Kidney (tissue), 14 donors: ENCODE measurements around the gene CARS1. TPM values are rescaled to one million over a fixed set of nuclear protein-coding genes. Genes with fewer than 3 reads are reported as not detected.
A peak's percentile ranks its signal among the peaks of the same experiment; 100 is the strongest.

Experiments
- DNase-seq, 5 donors: peaks; one replicate each; pipeline ENCODE4 v3.0.0-alpha.2; 2013 to 2020
- FAIRE-seq: peaks from 2 replicates; lab custom pipeline; 2012; peaks lifted over from hg19 to GRCh38; lab: Jason Lieb, UNC
- H3K27ac ChIP-seq, 2 donors: one replicate each; pipeline ENCODE4 v1.7.0; 2013; ENCODE audit warnings: low read depth in 2 of 2, low read length in 2 of 2, inconsistent platforms in 1 of 2
- H3K27me3 ChIP-seq: one replicate; pipeline ENCODE4 v1.7.1; 2013; ENCODE audit warnings: low read length, inconsistent platforms; ENCODE audit not compliant: control insufficient read depth, insufficient read depth
- H3K36me3 ChIP-seq, 3 donors: one replicate each; pipeline versions ENCODE4 v1.7.0 to v1.7.1; 2013; ENCODE audit warnings: low read length in 3 of 3, control low read depth in 1 of 3, inconsistent platforms in 1 of 3; ENCODE audit not compliant: insufficient read depth in 3 of 3, control insufficient read depth in 2 of 3
- H3K4me1 ChIP-seq, 3 donors: one replicate each; pipeline versions ENCODE4 v1.7.0 to v1.7.1; 2013; ENCODE audit warnings: low read length in 3 of 3, inconsistent platforms in 1 of 3, low read depth in 1 of 3; ENCODE audit not compliant: control insufficient read depth in 2 of 3, insufficient read depth in 2 of 3
- H3K4me3 ChIP-seq, 3 donors: one replicate each; pipeline versions ENCODE4 v1.7.0 to v1.8.1; 2013; ENCODE audit warnings: low read length in 3 of 3, control low read depth in 1 of 3, inconsistent platforms in 1 of 3
- H3K9ac ChIP-seq, 3 donors: one replicate each; pipeline versions ENCODE4 v1.7.0 to v1.7.1; 2013; ENCODE audit warnings: low read length in 3 of 3, control low read depth in 1 of 3, inconsistent platforms in 1 of 3
- H3K9me3 ChIP-seq, 3 donors: one replicate each; pipeline versions ENCODE4 v1.7.0 to v1.7.1; 2013; ENCODE audit warnings: low read length in 3 of 3, control low read depth in 1 of 3, inconsistent platforms in 1 of 3; ENCODE audit not compliant: control insufficient read depth in 2 of 3, insufficient read depth in 1 of 3
- CTCF ChIP-seq: IDR thresholded peaks from 3 replicates; pipeline ENCODE4 v1.5.1; 2012; ENCODE audit warnings: mild to moderate bottlenecking, moderate library complexity, borderline replicate concordance; ENCODE audit not compliant: insufficient read depth; ENCODE audit errors: extremely low read depth
- intact Hi-C: fragments of 100-400 bp; cut with DNase I; formaldehyde crosslinking; loops from one replicate; pipeline ENCODE4 v1.11.1; 2022
- polyA plus RNA-seq: library from polyadenylated mRNA; stranded (reverse); fragments of 350-450 nt; fragmentation: Illumina TruSeq; extraction: RNeasy Lipid Tissue Mini Kit (QIAGEN cat#74804); gene quantifications from one replicate; pipeline ENCODE4 v1.2.3, GENCODE V29; 2014; ENCODE audit warnings: low read depth, low replicate concordance; ENCODE audit not compliant: insufficient read depth
- total RNA-seq: library from RNA; stranded (reverse); fragmentation: NEBNext Ultra II Directional; extraction: Animal tissue kit (Norgen Biotek cat#: 25700); gene quantifications from one replicate; pipeline ENCODE4 v1.2.1, GENCODE V29; 2021
- donor health status: control.
- donor health status: control.
- donor health status: control.
- donor health status: control.
- donor health status: control.
- donor health status: DM: yes; HTN: yes; CAD: no.
- donor health status: Normal renal cell carcinoma (clear cell type).

CARS1 gene
- total and polyA plus RNA-seq, 2 donors from 2014 or later = 26.5 to 49.5 TPM

DNA sequence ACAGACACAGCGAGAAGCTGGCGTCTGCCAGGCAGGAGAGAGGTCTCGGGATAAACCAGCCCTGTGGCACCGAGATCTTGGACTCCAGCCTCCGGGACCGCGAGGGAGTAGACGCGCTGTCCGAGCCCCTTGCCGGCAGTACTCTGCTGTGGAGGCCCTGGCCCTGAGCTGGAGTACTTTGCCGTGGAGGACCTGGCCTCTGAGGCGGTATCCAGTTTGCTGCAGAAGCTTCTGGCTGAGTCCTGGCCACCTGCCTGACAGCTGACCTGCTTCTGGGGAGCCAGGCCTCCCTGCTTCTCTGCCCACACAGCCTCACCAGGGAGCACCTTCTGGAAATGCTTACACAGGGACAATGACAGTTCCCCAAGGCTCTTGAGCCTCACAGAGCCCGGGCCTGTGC is 31.6 kb upstream of the CARS1 start:
- no peak for FAIRE-seq
- Histone ChIP-seq H3K9me3 (no peaks in the 10 kb centered on the region), H3K4me1 (peaks cover 0 to 2% (median 0%) of the 10 kb centered on the region in 3 donors), H3K4me3 (no peak overlapping the region), H3K27me3 (no peaks in the 10 kb centered on the region), H3K27ac (no peak overlapping the region), H3K9ac (no peak overlapping the region), H3K36me3 (no peaks in the 10 kb centered on the region)
- TF ChIP-seq CTCF = no peak
- peak in 1 of 5 donors; percentile 56 for DNase-seq
- intact Hi-C loops = no loop called here

GRCh38 chr11:3087821-3088800 is 30.9 kb upstream of the CARS1 start:
- no peaks in the 10 kb centered on the region for H3K27me3 ChIP-seq
- H3K36me3 ChIP-seq = no peaks in the 10 kb centered on the region
- H3K4me3 ChIP-seq = no peak overlapping the region
- intact Hi-C loops = no loop called here
- H3K9me3 ChIP-seq = no peaks in the 10 kb centered on the region
- no peak for TF ChIP-seq CTCF
- FAIRE-seq (no peak), DNase-seq (peak in 1 of 5 donors; percentile 75)
- peaks cover 0 to 2% (median 0%) of the 10 kb centered on the region in 3 donors for H3K4me1 ChIP-seq
- H3K9ac ChIP-seq = no peak overlapping the region
- no peak overlapping the region for H3K27ac ChIP-seq

DNA sequence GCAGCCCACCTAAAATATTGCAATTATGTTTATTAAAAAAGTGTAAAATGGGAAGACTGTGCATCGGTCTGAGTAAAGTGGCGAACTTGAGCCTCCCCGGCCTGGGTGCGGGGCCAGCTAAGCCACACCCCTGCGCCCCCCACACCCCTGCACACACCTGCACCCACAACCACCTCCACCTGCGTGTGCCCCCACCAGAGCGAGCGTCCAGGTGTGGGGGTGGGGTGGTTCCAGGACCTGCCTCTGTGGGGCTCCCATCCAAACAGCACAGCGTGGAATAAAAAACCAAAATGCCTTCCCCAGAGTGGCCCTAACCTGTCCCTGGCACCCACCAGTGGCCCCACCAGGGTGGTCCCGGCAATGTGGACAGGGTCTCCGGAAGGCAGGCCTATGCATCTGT is 30.1 kb upstream of the CARS1 start:
- H3K36me3 ChIP-seq = no peaks in the 10 kb centered on the region
- TF ChIP-seq CTCF = no peak
- no peak overlapping the region for H3K27ac ChIP-seq
- H3K9ac ChIP-seq = no peak overlapping the region
- H3K4me1 ChIP-seq = peaks cover 0 to 2% (median 0%) of the 10 kb centered on the region in 3 donors
- FAIRE-seq (no peak), DNase-seq (peak in 1 of 5 donors; percentile 60)
- no peaks in the 10 kb centered on the region for H3K9me3 ChIP-seq
- H3K27me3 ChIP-seq = no peaks in the 10 kb centered on the region
- H3K4me3 ChIP-seq = no peak overlapping the region
- intact Hi-C loops = no loop called here
